PC-3 (cell line): ENCODE measurements around the gene NXPH4.

Source experiments
- CTCF ChIP-seq: fragments of 300-600 bp; sonication (generic); conservative IDR thresholded peaks from 2 replicates; pipeline ENCODE4 v1.5.1; 2017; ENCODE audit warnings: antibody characterized with exemption, low read depth, mild to moderate bottlenecking, low read length
- EZH2 ChIP-seq: fragments of 300-600 bp; sonication (generic); IDR thresholded peaks from one replicate; pipeline ENCODE4 v1.6.1; 2017; ENCODE audit warnings: antibody characterized with exemption, mild to moderate bottlenecking, low read length; ENCODE audit not compliant: unreplicated experiment
- EZH2phosphoT487 ChIP-seq: fragments of 300-600 bp; sonication (generic); IDR thresholded peaks from 2 replicates; pipeline ENCODE4 v1.6.1; 2018; ENCODE audit warnings: mild to moderate bottlenecking, antibody characterized with exemption, low read length, borderline replicate concordance

DNA sequence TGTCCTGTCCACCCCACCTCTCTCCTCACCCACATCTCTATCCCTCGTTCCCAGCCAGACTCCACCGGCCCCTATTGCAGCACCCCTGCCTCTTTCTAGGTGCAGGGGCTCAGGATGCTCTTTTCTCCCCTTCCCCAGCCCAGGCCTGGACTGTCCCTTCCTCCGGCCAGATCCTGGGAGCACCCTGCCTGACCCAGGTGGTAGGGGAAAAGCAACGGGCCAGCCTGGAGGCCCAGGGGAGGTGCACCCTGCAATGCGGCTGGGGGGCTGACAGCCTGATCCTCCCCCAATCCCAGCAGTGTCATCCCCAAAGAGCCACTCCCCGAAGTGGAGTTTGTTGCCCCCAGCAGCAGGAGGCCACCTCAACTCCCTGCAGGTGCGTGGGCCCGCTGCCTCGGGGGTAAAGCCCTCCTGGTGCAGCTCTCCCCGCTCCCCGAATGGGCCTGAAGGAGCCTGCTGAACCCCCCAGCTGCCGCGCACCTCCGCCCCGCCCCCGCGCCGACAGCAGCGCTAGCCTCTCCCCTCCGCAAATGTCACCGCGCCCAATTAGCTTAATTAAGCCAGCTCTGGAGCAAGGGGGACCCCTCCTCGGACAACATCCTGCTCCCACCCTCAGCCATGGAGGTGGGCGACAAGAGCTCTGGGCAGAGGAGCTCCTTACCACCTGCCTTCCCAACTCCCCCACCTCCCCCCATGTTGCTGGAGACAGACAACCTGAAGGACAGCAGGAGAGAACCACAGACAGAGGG is 4.7 kb downstream of the NXPH4 start:
- no peak for TF ChIP-seq CTCF
- TF ChIP-seq EZH2: no peak
- no peak for TF ChIP-seq EZH2phosphoT487
